ENCODE results near the gene IARS2. TPM values are rescaled to one million over a fixed set of nuclear protein-coding genes. Genes with fewer than 3 reads are reported as not detected.

IARS2 gene
- total RNA-seq, 1 experiment from 2014 or later = 72.9 TPM

GRCh38 chr1:220084460-220084859, 9.5 kb upstream of the IARS2 start:
- H2BK5ac ChIP-seq (ENCODE audit: insufficient read length, low read length) = no peak overlapping the region
- peaks cover 2% of the 10 kb centered on the region for H3K23me2 ChIP-seq (ENCODE audit: insufficient read length, low read depth, low read length, poor library complexity, severe bottlenecking)
- no peak overlapping the region for H3K56ac ChIP-seq (ENCODE audit: insufficient read length, low read depth, low read length)
- H3K27ac ChIP-seq (ENCODE audit: insufficient read length, low read depth, low read length) = no peak overlapping the region
- H3K4me1 ChIP-seq (ENCODE audit: insufficient read depth, low read length) = no peaks in the 10 kb centered on the region
- H3T11ph ChIP-seq (ENCODE audit: low read length) = no peak overlapping the region
- Mint-ChIP-seq H3K27ac (no peak overlapping the region), H3K9me3 (no peaks in the 10 kb centered on the region), H3K4me1 (peaks cover 0 to 6% of the 10 kb centered on the region in 2 experiments; a peak in 1 of 4 replicates), H3K27me3 (ENCODE audit: low read depth) (no peaks in the 10 kb centered on the region), H3K36me3 (ENCODE audit: insufficient read depth in 1 of 3, low read depth in 3 of 3) (peaks cover 0 to 2% (median 0%) of the 10 kb centered on the region in 3 experiments; a peak in 1 of 7 replicates), H3K4me3 (no peak overlapping the region)
- H3K9ac ChIP-seq (ENCODE audit: extremely low read depth, insufficient read length, low read length) = no peak overlapping the region
- no peak overlapping the region for H3K23ac ChIP-seq (ENCODE audit: insufficient read length, low read depth, low read length)
- DNase-seq = no peak
- no peak overlapping the region for H3K4ac ChIP-seq (ENCODE audit: low read depth, low read length)
- no peak for TF ChIP-seq CTCF (conservative IDR thresholded peaks at IDR 0.05)
- no peaks in the 10 kb centered on the region for H4K20me1 ChIP-seq (ENCODE audit: control insufficient read depth, insufficient read depth, insufficient read length)
- no peak overlapping the region for H2BK12ac ChIP-seq (ENCODE audit: insufficient read length, low read depth, low read length)
- WGBS (ENCODE audit: extremely low coverage, insufficient read length, low lambda C conversion rate) = no CpG with 5 or more reads among the region's 1 CpG
- no peaks in the 10 kb centered on the region for H3K27me3 ChIP-seq (ENCODE audit: insufficient read depth, low read length)
- no peak overlapping the region for H2BK120ac ChIP-seq (ENCODE audit: low read depth, low read length, poor library complexity, severe bottlenecking)
- H3K79me1 ChIP-seq (ENCODE audit: insufficient read depth, low read depth, low read length, poor library complexity, severe bottlenecking) = no peaks in the 10 kb centered on the region
- H2BK15ac ChIP-seq (ENCODE audit: low read depth, low read length) = no peak overlapping the region
- no peak overlapping the region for H2BK20ac ChIP-seq (ENCODE audit: low read depth, low read length, poor library complexity, severe bottlenecking)
- H3K79me2 ChIP-seq (ENCODE audit: insufficient read depth, low read length) = no peaks in the 10 kb centered on the region
- no peak overlapping the region for H3K14ac ChIP-seq (ENCODE audit: insufficient read depth, low read length)
- no peaks in the 10 kb centered on the region for H3K9me3 ChIP-seq (ENCODE audit: control insufficient read depth, low read depth, low read length)
- H2AK5ac ChIP-seq (ENCODE audit: insufficient read length, low read length) = no peak overlapping the region
- H4K5ac ChIP-seq (ENCODE audit: insufficient read length, low read depth, low read length) = no peak overlapping the region
- no peak overlapping the region for H3K18ac ChIP-seq (ENCODE audit: insufficient read length, low read depth, low read length)
- no peak overlapping the region for H2AFZ ChIP-seq (ENCODE audit: low read length)
- H4K8ac ChIP-seq (replicated peaks; ENCODE audit: insufficient read length, low read depth, low read length) = no peak overlapping the region
- H3K4me2 ChIP-seq (ENCODE audit: insufficient read depth, insufficient read length, low read length) = no peak overlapping the region
- no peak overlapping the region for H4K91ac ChIP-seq (ENCODE audit: insufficient read length, low read depth, low read length)
